ENCODE results near the gene GLCCI1.

- TF ChIP-seq CTCF (IDR thresholded peaks at IDR 0.05; ENCODE audit: extremely low read depth in 1 of 2, insufficient read depth in 1 of 2, low read depth in 1 of 2, low read length in 2 of 2) (no peak), POLR2AphosphoS5 (IDR thresholded peaks at IDR 0.05; ENCODE audit: insufficient read depth, low read depth, low read length) (no peak), POLR2A (IDR thresholded peaks at IDR 0.05; ENCODE audit: low read depth, low read length) (no peak), EZH2 (IDR thresholded peaks at IDR 0.05; ENCODE audit: borderline replicate concordance, low read depth, low read length, severe bottlenecking) (no peak), GATA2 (IDR thresholded peaks at IDR 0.05; ENCODE audit: insufficient read depth, insufficient read length, low read depth, low read length) (no peak)
Measured at GRCh38 chr7:7972128-7972527, 3.5 kb downstream of the GLCCI1 start.
